ENCODE data around the gene CT47C1. TPM values are rescaled to one million over a fixed set of nuclear protein-coding genes. Genes with fewer than 3 reads are reported as not detected.

The CT47C1 gene
- total RNA-seq, 1 experiment from 2014 or later: not detected

DNA sequence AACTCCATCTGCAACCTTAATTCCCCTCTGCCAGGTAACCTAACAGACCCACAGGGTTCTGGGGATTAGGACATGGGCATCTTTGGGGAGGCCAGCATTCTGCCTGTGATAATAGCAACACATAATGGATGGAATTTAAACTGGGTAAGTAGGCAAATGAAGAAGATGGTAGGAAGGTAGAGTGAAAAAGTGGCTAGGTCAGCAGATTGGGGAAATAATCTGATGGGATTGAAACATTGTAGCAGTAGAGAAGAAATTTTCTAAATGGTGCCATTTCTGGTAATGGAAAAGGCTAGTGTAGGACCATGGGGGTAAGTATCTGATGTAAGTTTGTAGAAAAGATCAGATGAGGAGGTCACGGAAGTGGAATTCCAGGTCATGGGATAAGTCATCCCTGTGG lies 3.0 kb upstream of the CT47C1 start:
- TF ChIP-seq, protein P1, sequence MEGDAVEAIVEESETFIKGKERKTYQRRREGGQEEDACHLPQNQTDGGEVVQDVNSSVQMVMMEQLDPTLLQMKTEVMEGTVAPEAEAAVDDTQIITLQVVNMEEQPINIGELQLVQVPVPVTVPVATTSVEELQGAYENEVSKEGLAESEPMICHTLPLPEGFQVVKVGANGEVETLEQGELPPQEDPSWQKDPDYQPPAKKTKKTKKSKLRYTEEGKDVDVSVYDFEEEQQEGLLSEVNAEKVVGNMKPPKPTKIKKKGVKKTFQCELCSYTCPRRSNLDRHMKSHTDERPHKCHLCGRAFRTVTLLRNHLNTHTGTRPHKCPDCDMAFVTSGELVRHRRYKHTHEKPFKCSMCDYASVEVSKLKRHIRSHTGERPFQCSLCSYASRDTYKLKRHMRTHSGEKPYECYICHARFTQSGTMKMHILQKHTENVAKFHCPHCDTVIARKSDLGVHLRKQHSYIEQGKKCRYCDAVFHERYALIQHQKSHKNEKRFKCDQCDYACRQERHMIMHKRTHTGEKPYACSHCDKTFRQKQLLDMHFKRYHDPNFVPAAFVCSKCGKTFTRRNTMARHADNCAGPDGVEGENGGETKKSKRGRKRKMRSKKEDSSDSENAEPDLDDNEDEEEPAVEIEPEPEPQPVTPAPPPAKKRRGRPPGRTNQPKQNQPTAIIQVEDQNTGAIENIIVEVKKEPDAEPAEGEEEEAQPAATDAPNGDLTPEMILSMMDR (IDR thresholded peaks at IDR 0.05): no peak
- no peaks in the 10 kb centered on the region for H3K36me3 ChIP-seq (ENCODE audit: control insufficient read depth, insufficient read depth, low read length)
- intact Hi-C loops (cut with micrococcal nuclease; ENCODE audit: unreplicated experiment) (no loop called here), in situ Hi-C loops (cut with HindIII; ENCODE audit: low pct_unique_long_range_greater_than_20kb, low sequenced_read_pairs) (no loop called here)
- ChIA-PET CTCF (no interaction called here), POLR2A (no interaction called here)
- H3K9me3 ChIP-seq (ENCODE audit: control insufficient read depth, insufficient read depth, low read depth, low read length): no peaks in the 10 kb centered on the region
- H3K27me3 ChIP-seq (ENCODE audit: control insufficient read depth, insufficient read depth, low read length): no peaks in the 10 kb centered on the region
- H3K4me3 ChIP-seq (ENCODE audit: low read depth in 2 of 2, low read length in 2 of 2): no peak overlapping the region
- no TSS peak for BruUV-seq (replicated peaks)
- DNase-seq (ENCODE audit: low read depth, low spot score) (no peak), ATAC-seq (no peak)
- no peak overlapping the region for H3K27ac ChIP-seq (ENCODE audit: low read length)
- H3K4me1 ChIP-seq (ENCODE audit: control insufficient read depth, insufficient read depth, low read length): peaks cover 4% of the 10 kb centered on the region; the same call in 1 of the 2 replicates

- no peaks in the 10 kb centered on the region; the same call in 1 of the 2 replicates for H3K27me3 ChIP-seq (ENCODE audit: control insufficient read depth, insufficient read depth, low read length)
- H3K27ac ChIP-seq (ENCODE audit: low read length): no peak overlapping the region
- DNase-seq (ENCODE audit: low read depth, low spot score) (no peak), ATAC-seq (no peak)
- in situ Hi-C loops (cut with HindIII; ENCODE audit: low pct_unique_long_range_greater_than_20kb, low sequenced_read_pairs) (no loop called here), intact Hi-C loops (cut with micrococcal nuclease; ENCODE audit: unreplicated experiment) (no loop called here)
- H3K36me3 ChIP-seq (ENCODE audit: control insufficient read depth, insufficient read depth, low read length): no peaks in the 10 kb centered on the region
- CTCF ChIA-PET: no interaction called here
- POLR2A ChIA-PET: interaction anchor here (0.6 kb wide), 1 partner anchor 104 kb away, joined by 4 read pairs; no protein-coding TSS in a partner anchor
- no peak for TF ChIP-seq SIN3A (IDR thresholded peaks at IDR 0.05; ENCODE audit: borderline replicate concordance, insufficient read depth, low read depth, low read length)
- TF ChIP-seq, protein P1 (IDR thresholded peaks at IDR 0.05): no peak
- TF ChIP-seq TCF7L2 (IDR thresholded peaks at IDR 0.05; ENCODE audit: low read depth, low read length): no peak
- TF ChIP-seq POLR2AphosphoS5 (IDR thresholded peaks at IDR 0.05; ENCODE audit: low read depth, low read length): no peak
- TF ChIP-seq REST (IDR thresholded peaks at IDR 0.05; ENCODE audit: insufficient read depth in 1 of 2, low read depth in 2 of 2, low read length in 1 of 2): no peak
- H3K9me3 ChIP-seq (ENCODE audit: control insufficient read depth, insufficient read depth, low read depth, low read length): no peaks in the 10 kb centered on the region
- H3K4me3 ChIP-seq (ENCODE audit: low read depth in 2 of 2, low read length in 2 of 2): no peak overlapping the region
- peaks cover 4% of the 10 kb centered on the region; the same call in 1 of the 2 replicates for H3K4me1 ChIP-seq (ENCODE audit: control insufficient read depth, insufficient read depth, low read length)
- BruUV-seq (replicated peaks): no TSS peak
Measured at GRCh38 chrX:119071381-119071780, 1.4 kb upstream of the CT47C1 start.
